B cell (primary cell): ENCODE measurements around the gene PTPRT. TPM values are rescaled to one million over a fixed set of nuclear protein-coding genes. Genes with fewer than 3 reads are reported as not detected.

ENCODE experiments used
- ATAC-seq: fragments of 200-7000 bp; cut with Tn5 transposase; one replicate; pipeline ENCODE4 v1.10.0; 2021; ENCODE audit warnings: low read depth, mild to moderate bottlenecking, moderate number of reproducible peaks, moderate library complexity
- CTCF ChIA-PET: fragments of 350-600 bp; sonication (Branson Sonifier 250); formaldehyde crosslinking; loops from one replicate; lab custom pipeline; 2021; ENCODE audit warnings: antibody characterized with exemption, inconsistent platforms; lab: Charles Lee
- POLR2A ChIA-PET: fragments of 350-600 bp; sonication (Branson Sonifier 250); formaldehyde crosslinking; loops from one replicate; lab custom pipeline; 2021; ENCODE audit warnings: antibody characterized with exemption; lab: Charles Lee
- DNase-seq: peaks from one replicate; pipeline ENCODE4 v3.0.0; 2013
- H2AFZ ChIP-seq: 2 replicates; pipeline ENCODE4 v1.6.1; 2012; ENCODE audit warnings: mild to moderate bottlenecking, low read depth, low read length; ENCODE audit not compliant: insufficient read depth, poor library complexity, severe bottlenecking
- H3K27ac ChIP-seq, 2 donors: 1 replicate in 1 of 2; 2 replicates in 1 of 2; pipeline ENCODE4 v1.5.1; 2012 to 2013; ENCODE audit warnings: low read length in 2 of 2, mild to moderate bottlenecking in 2 of 2, moderate library complexity in 1 of 2
- H3K27me3 ChIP-seq, 4 experiments: fragments of 200-600 bp in 1 of 4; sonication (generic) in 1 of 4; replicated peaks in 1 of 4; 1 replicate in 2 of 4; 2 replicates in 2 of 4; pipeline versions ENCODE4 v1.6.1 to v1.7.0; 2013 to 2016; ENCODE audit warnings: low read length in 3 of 4, mild to moderate bottlenecking in 2 of 4, mixed read lengths in 1 of 4, moderate library complexity in 1 of 4; ENCODE audit not compliant: insufficient read depth in 4 of 4, control insufficient read depth in 3 of 4; ENCODE audit errors: control extremely low read depth in 1 of 4
- H3K36me3 ChIP-seq, 2 experiments: replicated peaks in 1 of 2; 1 replicate in 1 of 2; 2 replicates in 1 of 2; pipeline versions ENCODE4 v1.6.1 to v1.7.1; 2013; ENCODE audit warnings: low read length in 1 of 2; ENCODE audit not compliant: insufficient read depth in 2 of 2, control insufficient read depth in 1 of 2; ENCODE audit errors: control extremely low read depth in 1 of 2, extremely low read depth in 1 of 2
- H3K4me1 ChIP-seq, 2 donors: fragments of 200-600 bp in 1 of 2; sonication (generic) in 1 of 2; 1 replicate in 1 of 2; 2 replicates in 1 of 2; pipeline versions ENCODE4 v1.5.1 to v1.6.1; 2013 to 2017; ENCODE audit warnings: low read length in 2 of 2; ENCODE audit not compliant: control insufficient read depth in 2 of 2, insufficient read depth in 2 of 2
- H3K4me2 ChIP-seq: replicated peaks from 2 replicates; pipeline ENCODE3; 2012; ENCODE audit warnings: mild to moderate bottlenecking, low read depth, low read length; ENCODE audit not compliant: poor library complexity, severe bottlenecking
- H3K4me3 ChIP-seq, 5 experiments: fragments of 200-600 bp in 1 of 5; sonication (generic) in 1 of 5; 1 replicate in 3 of 5; 2 replicates in 2 of 5; pipeline versions ENCODE4 v1.5.1 to v1.7.0; 2011 to 2016; ENCODE audit warnings: low read length in 4 of 5, mild to moderate bottlenecking in 4 of 5, low read depth in 2 of 5, control low read depth in 1 of 5, moderate library complexity in 1 of 5; ENCODE audit not compliant: insufficient read depth in 1 of 5; ENCODE audit errors: control extremely low read depth in 1 of 5, extremely low read depth in 1 of 5
- H3K79me2 ChIP-seq: fragments of 200-600 bp; sonication (generic); one replicate; pipeline ENCODE4 v1.6.0; 2016; ENCODE audit warnings: low read length; ENCODE audit not compliant: control insufficient read depth, insufficient read depth
- H3K9ac ChIP-seq: fragments of 200-600 bp; sonication (generic); 2 replicates; pipeline ENCODE4 v1.6.1; 2017; ENCODE audit warnings: mild to moderate bottlenecking, low read length, moderate library complexity
- H3K9me3 ChIP-seq, 3 donors: one replicate each; pipeline versions ENCODE4 v1.6.1 to v1.7.1; 2013; ENCODE audit warnings: low read length in 2 of 3; ENCODE audit not compliant: control insufficient read depth in 2 of 3, insufficient read depth in 1 of 3; ENCODE audit errors: control extremely low read depth in 1 of 3
- H4K20me1 ChIP-seq: 2 replicates; pipeline ENCODE4 v1.6.0; 2012; ENCODE audit warnings: mild to moderate bottlenecking, low read length; ENCODE audit not compliant: insufficient read depth, control insufficient read depth, poor library complexity, severe bottlenecking
- H3K27ac Mint-ChIP-seq: one replicate; pipeline ENCODE4 v1.8.0; 2021; ENCODE audit warnings: mixed read lengths
- H3K27me3 Mint-ChIP-seq: one replicate; pipeline ENCODE4 v1.8.0; 2021; ENCODE audit warnings: mixed read lengths
- H3K4me1 Mint-ChIP-seq: one replicate; pipeline ENCODE4 v1.8.0; 2021; ENCODE audit warnings: mixed read lengths
- H3K4me3 Mint-ChIP-seq: one replicate; pipeline ENCODE4 v1.8.0; 2021; ENCODE audit warnings: mixed read lengths
- H3K9me3 Mint-ChIP-seq: one replicate; pipeline ENCODE4 v1.8.0; 2022; ENCODE audit warnings: mixed read lengths; ENCODE audit not compliant: insufficient read depth
- CTCF ChIP-seq: fragments of 200-600 bp; IDR thresholded peaks from one replicate; pipeline ENCODE4 v1.8.0; 2022; ENCODE audit warnings: antibody characterized with exemption, mild to moderate bottlenecking
- EZH2 ChIP-seq: IDR thresholded peaks from 2 replicates; pipeline ENCODE4 v1.6.1; 2012; ENCODE audit warnings: borderline replicate concordance, low read depth, mild to moderate bottlenecking, moderate library complexity, low read length; ENCODE audit not compliant: insufficient read depth, poor library complexity, severe bottlenecking
- WGBS: methylation state at CpG from one replicate; pipeline ENCODE4 v1.1.5; 2013; ENCODE audit warnings: missing lambda C conversion rate; ENCODE audit not compliant: insufficient coverage; 5-methylcytosine and 5-hydroxymethylcytosine counted together
- intact Hi-C: fragments of 100-400 bp; cut with micrococcal nuclease; formaldehyde crosslinking; loops from one replicate; pipeline ENCODE4 v1.10.0; 2022
- polyA plus RNA-seq: library from polyadenylated mRNA; depleted of rRNA; stranded (reverse); fragments of >200 nt; gene quantifications from 2 replicates; pipeline ENCODE4 v1.2.3, GENCODE V29; 2012
- total RNA-seq, 2 donors: library from RNA; stranded (reverse); fragments of 120-200 nt in 1 of 2; gene quantifications; 1 replicate in 1 of 2; 2 replicates in 1 of 2; pipeline versions ENCODE4 v1.2.3 to v1.2.4, GENCODE V29; 2013 to 2022

Gene PTPRT
- total and polyA plus RNA-seq, 2 donors (not counting 1 experiment from before 2014, with no cell fraction given): not detected

- ATAC-seq: no peak
- Histone ChIP-seq H3K27me3 (no peaks in the 10 kb centered on the region), H3K4me2 (no peak overlapping the region), H4K20me1 (no peaks in the 10 kb centered on the region), H2AFZ (no peak overlapping the region), H3K27ac (no peak overlapping the region), H3K9ac (no peak overlapping the region), H3K36me3 (no peaks in the 10 kb centered on the region), H3K4me1 (no peaks in the 10 kb centered on the region), H3K9me3 (no peaks in the 10 kb centered on the region), H3K4me3 (no peak overlapping the region), H3K79me2 (no peaks in the 10 kb centered on the region)
- H3K4me3 Mint-ChIP-seq: no peak overlapping the region
- intact Hi-C loops: no loop called here
- TF ChIP-seq EZH2: no peak
- no peak for TF ChIP-seq CTCF
- DNase-seq: no peak
- H3K4me1 Mint-ChIP-seq: no peaks in the 10 kb centered on the region
- POLR2A ChIA-PET: no interaction called here
- H3K27me3 Mint-ChIP-seq: no peaks in the 10 kb centered on the region
- 58% methylated on average over 2 of the region's 3 CpGs for WGBS
- H3K9me3 Mint-ChIP-seq: no peaks in the 10 kb centered on the region
- CTCF ChIA-PET: no interaction called here
- no peak overlapping the region for H3K27ac Mint-ChIP-seq
These were observed 161.2 kb downstream of the PTPRT start for GRCh38 chr20:43028470-43028869.

GRCh38 chr20:43023836-43024235 lies 165.9 kb downstream of the PTPRT start:
- Histone ChIP-seq H3K4me1 (no peaks in the 10 kb centered on the region), H3K9me3 (no peaks in the 10 kb centered on the region), H3K27ac (no peak overlapping the region), H3K36me3 (no peaks in the 10 kb centered on the region), H3K27me3 (no peaks in the 10 kb centered on the region), H3K79me2 (no peaks in the 10 kb centered on the region), H2AFZ (no peak overlapping the region), H4K20me1 (no peaks in the 10 kb centered on the region), H3K4me3 (no peak overlapping the region), H3K4me2 (no peak overlapping the region), H3K9ac (no peak overlapping the region)
- POLR2A ChIA-PET: no interaction called here
- H3K4me1 Mint-ChIP-seq: no peaks in the 10 kb centered on the region
- H3K4me3 Mint-ChIP-seq: no peak overlapping the region
- no peaks in the 10 kb centered on the region for H3K9me3 Mint-ChIP-seq
- H3K27me3 Mint-ChIP-seq: no peaks in the 10 kb centered on the region
- CTCF ChIA-PET: no interaction called here
- ATAC-seq: no peak
- intact Hi-C loops: no loop called here
- WGBS: 83% methylated on average over 2 of the region's 3 CpGs
- no peak overlapping the region for H3K27ac Mint-ChIP-seq
- no peak for DNase-seq
- TF ChIP-seq CTCF (no peak), EZH2 (no peak)
